ENCODE results near the gene ZNF124.
"Not testable (repeated sequence)": the region's sequence is repeated elsewhere in the genome, so short reads cannot be mapped to it uniquely, and the experiment has no call there.

The ZNF124 gene

DNA sequence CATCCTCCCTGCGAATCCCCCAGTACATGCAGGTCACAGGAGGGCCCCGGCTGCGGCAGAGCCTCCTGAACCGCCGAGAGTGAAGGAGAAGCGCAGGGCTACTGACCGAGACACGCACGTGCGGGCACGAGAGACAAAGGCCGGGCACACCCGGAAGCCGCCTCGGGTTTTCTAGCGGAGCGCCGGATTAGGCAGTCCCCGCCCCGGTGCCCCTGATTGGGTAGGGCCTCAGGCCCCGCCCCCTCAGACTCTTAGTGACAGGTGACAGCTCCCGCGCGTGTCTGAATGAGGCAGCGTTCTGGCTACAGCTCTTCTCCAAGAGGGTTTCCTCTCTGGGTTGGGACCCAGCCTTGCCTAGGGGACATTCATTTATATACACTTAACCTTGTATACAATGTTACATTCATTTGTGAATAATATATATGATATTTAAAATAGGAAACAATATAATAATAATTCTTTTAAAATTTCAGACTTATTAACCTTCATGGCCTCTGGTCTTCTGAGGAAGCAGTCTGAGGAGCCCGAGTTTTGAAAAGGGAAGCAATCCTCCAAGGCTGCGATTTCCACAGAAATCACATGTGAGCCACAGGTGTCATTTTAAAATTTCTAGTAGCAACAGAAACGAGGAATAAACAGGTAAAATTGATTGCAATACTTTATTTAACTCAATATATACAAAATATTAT, at the start of gene ZNF124:
TSS of gene ZNF124 (minus strand) at position 146 of the 689 bp plus-strand sequence. CDS start at position 3, 143 bp downstream.
- not testable (repeated sequence) for DNase-seq

DNA sequence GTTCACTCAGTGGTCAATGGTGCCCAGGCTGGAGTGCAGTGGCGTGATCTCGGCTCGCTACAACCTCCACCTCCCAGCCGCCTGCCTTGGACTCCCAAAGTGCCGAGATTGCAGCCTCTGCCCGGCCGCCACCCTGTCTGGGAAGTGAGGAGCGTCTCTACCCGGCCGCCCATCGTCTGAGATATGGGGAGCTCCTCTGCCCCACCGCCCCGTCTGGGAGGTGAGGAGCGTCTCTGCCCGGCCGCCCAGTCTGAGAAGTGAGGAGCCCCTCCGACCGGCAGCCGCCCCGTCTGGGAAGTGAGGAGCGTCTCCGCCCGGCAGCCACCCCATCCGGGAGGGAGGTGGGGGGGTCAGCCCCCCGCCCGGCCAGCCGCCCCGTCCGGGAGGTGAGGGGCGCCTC, 48.5 kb upstream of the ZNF124 start:
- DNase-seq = not testable (repeated sequence)

DNA sequence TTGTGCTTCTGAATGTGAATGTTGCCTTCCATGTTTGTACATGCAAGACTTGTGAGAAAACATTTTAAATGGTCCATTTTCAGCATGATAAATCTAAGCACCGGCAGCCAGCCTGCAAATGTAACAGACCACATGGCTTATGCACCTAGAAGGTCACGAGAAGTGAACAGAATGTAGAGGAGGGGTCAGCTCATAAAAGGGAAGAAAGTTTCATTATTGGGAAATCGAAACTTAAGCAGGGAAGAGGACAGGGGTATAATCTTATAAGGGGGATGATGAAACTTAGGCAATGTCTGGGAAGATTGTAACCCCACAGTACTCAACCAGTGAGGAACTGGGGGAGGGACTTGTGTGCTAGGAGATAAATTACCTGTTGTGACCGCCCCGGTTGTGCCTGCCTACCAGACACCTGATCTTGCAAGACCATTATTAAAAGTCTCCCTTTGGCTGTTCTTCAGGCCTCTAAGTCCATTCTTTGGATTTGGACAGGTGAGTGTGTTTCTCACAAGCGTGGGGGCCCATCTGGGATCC, 46.4 kb upstream of the ZNF124 start:
- DNase-seq = no peak

DNA sequence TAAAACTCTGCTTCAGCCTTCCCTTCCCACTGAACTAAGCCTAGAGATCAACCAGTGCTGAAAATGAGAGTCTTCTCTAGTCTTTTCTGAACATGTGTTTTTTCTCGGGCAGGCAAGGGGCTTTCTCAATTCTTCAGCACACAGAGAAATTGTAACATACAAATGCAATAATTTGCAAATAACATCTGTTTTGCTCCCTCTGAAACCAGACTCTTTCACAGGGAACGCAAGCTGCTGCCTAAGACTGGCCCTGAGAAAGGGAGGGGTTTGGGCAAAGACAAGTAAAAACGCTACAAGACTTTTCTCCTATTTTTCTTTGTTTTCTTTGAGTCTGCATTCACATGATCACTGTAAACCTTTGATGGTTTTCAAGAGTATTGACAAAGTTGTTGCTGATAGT, 44.4 kb upstream of the ZNF124 start:
- no peak for DNase-seq

DNA sequence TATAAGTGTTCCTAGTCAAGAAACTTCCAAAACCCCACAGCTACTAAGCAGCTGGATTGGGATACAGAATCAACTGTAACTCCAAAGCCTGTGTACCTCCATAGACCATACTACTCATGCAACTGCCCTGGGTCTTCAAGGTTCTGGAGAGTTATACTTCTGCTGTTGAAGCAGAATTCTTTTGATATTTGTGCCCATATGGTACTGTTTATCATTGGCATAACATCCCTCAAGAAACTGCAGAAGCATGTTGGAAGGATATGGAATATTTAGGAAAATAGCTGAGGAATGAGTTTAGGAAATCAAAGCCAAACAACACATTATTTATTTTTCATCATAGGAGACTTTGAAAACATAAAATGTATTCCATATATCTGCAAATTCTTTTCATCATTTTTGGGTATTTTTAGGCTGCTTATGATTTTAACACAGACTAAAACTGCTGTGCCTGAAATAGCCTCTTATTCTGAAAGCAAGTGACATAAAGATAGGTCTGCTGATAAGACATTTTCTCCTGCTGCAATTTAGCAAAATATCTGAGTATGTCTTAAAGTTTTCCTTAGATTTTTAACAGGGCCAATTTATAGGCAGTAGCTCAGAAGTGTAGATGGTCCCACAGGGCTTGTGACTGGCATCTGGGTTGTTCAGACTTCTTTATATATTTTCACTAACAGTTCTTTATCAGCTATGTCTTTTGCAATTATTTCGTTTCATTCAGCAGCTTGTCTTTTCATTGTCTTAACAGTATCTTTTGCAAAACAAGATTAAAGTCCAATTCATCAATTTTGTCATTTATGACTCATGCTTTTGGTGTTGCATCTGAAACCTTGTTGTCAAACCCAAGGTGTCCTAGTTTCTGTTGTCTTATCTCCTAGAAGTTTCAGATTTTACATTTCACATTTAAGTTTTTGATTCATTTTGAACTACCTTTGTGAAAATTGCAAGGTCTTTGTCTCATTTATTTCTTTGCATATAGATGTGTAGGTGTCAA, 41.1 kb upstream of the ZNF124 start:
- DNase-seq = no peak

DNA sequence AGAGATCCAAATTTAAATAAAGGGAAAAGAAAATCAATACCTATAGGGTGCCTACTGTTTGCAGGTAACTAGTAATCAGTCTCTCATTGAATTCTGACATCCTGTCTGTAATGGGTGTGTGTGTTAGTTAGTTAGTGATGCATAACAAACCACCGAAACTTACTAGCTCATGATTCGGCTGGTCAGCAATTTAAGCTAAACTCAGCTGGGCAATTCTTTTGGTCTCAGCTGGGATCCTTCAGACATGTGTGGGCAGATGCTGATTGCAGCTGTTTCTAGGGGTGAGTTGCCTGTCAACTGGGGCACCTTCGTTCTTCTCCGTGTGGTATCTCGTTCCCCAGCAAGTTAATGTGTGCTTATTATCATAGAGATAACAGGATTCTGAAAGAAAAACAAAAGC, 40.2 kb upstream of the ZNF124 start:
- no peak for DNase-seq

DNA sequence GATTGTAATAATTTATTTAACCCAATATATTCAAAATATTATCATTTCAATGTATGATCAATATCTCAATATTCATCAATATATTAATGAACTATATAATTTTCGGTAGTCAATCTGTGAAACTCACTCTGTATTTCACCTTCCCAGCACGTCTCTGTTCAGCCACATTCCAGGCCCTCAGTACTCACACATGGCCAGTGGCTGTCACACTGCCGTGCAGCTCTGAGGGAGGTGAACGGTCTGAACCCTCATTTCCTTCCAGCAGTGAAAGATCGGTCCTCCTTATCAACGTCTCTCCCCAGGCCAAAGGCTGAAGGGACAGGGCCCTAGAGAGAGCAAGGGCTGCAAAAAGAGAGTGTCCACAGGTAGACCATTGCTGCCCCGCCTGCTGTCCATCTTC, 39.5 kb upstream of the ZNF124 start:
- DNase-seq = no peak

GRCh38 chr1:247210376-247211117, 38.7 kb upstream of the ZNF124 start:
- DNase-seq = peak; percentile 94

DNA sequence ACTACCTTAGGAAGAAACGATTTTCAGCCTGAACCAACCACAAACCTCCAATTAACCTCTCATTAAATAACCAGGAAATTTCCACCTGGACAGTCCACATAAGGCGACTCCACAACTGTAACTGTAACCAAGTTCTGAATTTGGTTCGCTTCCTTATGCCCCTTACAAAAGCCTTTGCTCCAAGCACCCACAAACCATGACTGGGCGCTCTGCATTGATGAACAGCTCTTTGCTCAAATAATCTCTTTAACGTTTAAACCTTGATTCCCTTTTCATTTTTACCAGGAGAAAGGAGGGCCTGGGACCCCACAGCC, 38.2 kb upstream of the ZNF124 start:
- no peak for DNase-seq

GRCh38 chr1:247209396-247209795, 37.6 kb upstream of the ZNF124 start:
- no peak for DNase-seq

GRCh38 chr1:247204177-247204647, 32.4 kb upstream of the ZNF124 start:
- no peak for DNase-seq

- no peak for DNase-seq
Measured at GRCh38 chr1:247198781-247199180, 27.0 kb upstream of the ZNF124 start.

GRCh38 chr1:247193958-247194357, 22.1 kb upstream of the ZNF124 start:
- DNase-seq = no peak

- no peak for DNase-seq
Measured at GRCh38 chr1:247189981-247190798, 18.4 kb upstream of the ZNF124 start.

DNA sequence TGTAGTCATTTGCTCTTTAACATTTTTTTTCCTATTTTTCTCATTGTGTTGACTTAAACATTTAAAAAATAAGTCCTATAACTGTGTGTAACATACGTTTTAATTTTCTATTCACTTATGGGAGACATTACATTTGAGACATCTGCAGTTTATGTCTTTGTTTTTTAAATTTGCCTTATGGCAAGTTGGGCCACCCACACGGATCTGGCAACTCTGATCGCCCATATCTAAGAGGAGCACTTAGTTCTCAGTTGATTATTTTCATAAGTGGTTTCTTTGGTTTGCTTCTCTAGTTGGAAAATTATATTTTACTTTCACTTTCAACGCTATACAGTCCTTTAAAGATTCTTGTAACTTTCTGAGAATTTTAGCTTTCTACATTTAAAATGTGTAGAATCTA, 13.8 kb upstream of the ZNF124 start:
- DNase-seq = no peak

DNA sequence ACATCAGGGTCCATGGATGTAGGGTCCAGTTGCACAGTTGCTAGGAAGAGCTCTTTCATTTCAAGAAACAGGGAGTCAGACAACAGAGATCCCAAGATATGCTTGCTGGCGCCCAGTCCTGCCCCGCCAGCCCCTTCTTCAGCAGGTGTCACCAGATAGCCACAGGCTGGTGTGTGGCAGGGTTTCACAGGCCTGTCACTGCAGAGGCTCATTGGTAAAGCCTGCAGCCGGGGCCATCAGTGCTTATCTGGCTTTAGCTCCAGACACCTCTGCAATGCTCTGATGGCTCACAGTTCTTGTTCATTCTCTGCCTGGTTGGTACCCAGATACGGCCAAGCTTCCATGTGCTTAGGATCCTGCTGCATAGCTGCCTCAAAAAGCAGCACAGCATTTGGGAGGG, 12.4 kb upstream of the ZNF124 start:
- no peak for DNase-seq

GRCh38 chr1:247182994-247183393, 11.2 kb upstream of the ZNF124 start:
- DNase-seq = no peak

DNA sequence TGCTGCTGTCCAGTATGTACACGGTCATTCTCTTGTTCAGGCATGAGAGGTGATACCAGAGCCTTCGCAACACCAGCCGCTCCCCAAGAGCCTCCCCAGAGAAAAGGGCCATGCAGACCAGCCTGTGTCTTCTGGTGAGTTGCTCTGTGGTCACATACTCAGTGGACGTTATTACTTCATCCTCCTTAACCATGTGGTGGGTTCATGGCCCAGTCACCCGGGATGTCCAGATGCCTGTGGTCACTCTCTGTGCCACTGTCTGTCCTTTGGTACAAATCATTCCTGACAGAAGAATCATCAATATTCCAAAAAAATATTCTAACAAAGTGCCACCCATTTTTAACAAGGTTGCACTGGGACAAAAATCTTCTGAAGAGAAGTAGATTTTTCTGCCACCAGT, 8.8 kb upstream of the ZNF124 start:
- no peak for DNase-seq

DNA sequence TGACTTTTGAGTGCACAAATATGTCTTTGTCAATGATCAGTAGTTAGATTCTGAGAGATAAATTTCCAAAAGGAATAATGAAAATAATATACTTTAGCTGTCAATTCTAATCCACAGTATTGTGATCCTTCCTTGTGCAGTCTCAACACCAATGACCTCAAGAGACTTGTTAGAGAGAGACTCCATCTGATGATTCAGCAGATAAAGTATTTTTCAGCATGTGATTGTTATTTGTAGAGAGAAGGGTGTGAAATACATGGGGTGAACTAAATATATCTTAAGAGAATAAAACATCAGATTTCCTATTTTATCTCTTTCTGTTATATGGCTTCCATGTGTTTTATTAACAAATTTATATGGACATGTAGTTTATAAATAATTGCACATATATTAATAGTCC, 5.9 kb upstream of the ZNF124 start:
- DNase-seq = no peak

DNA sequence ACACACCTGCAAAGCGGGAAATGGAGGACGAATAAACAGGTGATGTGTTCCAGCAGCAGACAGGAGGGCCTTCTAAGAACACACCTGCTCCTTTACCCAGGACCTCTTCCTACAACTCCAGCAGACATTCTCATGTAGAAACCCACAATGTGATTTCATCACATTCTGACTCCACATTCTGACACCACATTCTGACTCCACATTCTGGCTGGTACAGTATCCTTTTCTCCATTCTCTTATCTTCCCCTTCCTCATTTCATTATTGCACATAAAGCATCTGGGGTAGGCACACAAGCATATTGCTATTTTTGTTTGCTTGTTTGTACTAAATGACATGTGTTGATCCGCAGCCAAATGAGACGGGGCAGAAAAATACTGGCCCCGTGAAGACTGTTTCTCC, 3.6 kb upstream of the ZNF124 start:
- DNase-seq = no peak

DNA sequence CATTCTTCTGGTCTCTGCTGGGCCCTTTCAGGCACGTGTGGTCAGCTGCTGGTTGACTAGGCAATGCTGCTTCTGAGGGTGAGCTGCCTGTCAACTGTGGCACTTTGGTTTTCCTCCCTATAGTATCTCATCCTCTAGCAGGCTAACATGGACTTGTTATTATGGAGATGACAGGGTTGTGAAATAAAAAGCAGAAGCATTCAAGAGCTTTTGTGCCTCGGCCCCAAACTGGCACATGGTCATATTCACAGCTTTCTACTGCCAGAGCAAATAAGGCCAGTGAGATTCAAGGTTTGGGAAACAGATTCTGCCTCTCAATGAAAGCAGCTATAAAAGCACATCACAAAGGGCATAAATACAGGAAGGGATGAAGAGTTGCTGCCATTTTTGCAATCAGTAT, 1.6 kb upstream of the ZNF124 start:
- DNase-seq = no peak

DNA sequence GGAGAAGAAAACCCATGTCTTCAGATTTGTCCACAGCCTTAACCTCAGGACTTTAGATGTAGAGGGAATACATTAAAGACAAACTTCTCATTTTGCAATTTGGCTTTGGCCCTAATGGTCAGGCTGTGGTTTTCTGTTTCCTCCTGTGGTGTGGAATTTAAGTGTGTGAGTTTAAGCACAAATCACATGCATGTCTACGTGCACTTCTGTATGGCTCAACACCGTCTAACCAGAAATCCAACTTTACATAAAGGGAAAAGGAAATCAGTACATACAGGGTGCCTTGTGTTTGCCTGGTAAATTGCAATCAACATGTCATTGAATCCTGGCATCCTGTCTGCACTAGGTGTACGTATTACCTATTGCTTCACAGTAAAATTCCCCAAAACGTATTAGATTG, 1.2 kb upstream of the ZNF124 start:
- no peak for DNase-seq

Measured in activated CD8-positive, alpha-beta memory T cell treated with anti-CD3 and anti-CD28 coated beads, Interleukin-2, amount 50 U/mL, for 4 hours (primary cell).